GM12874 (cell line): ENCODE data around the gene GPR39.

Source experiments
- CTCF ChIP-seq: IDR thresholded peaks from 2 replicates; pipeline ENCODE4 v1.5.1; 2011; ENCODE audit warnings: low read depth, mild to moderate bottlenecking, control low read depth, low read length, moderate library complexity; ENCODE audit not compliant: insufficient read depth

The GPR39 gene

GRCh38 chr2:132550946-132551345, 134.3 kb downstream of the GPR39 start:
- TF ChIP-seq CTCF, result no peak

GRCh38 chr2:132557694-132558093, 141.1 kb downstream of the GPR39 start:
- TF ChIP-seq CTCF, result no peak

- no peak for TF ChIP-seq CTCF
Observed at GRCh38 chr2:132559326-132559725, 142.7 kb downstream of the GPR39 start.

GRCh38 chr2:132559921-132560320, 143.3 kb downstream of the GPR39 start:
- no peak for TF ChIP-seq CTCF

- TF ChIP-seq CTCF, result no peak
Observed at GRCh38 chr2:132560562-132560961, 144.0 kb downstream of the GPR39 start.

GRCh38 chr2:132562245-132562644, 145.6 kb downstream of the GPR39 start:
- no peak for TF ChIP-seq CTCF

- TF ChIP-seq CTCF, result no peak
Observed at GRCh38 chr2:132564065-132564464, 147.5 kb downstream of the GPR39 start.

- no peak for TF ChIP-seq CTCF
Observed at GRCh38 chr2:132566379-132566778, 149.8 kb downstream of the GPR39 start.
